Stimulated activated CD4-positive, alpha-beta T cell treated with anti-CD3 and anti-CD28 coated beads, Interleukin-2, amount 100 ng/mL, for 4 hours (primary cell): Measurements from ENCODE around the gene SNX10.

Experiments used
- DNase-seq: peaks from one replicate; pipeline ENCODE4 v3.0.0-alpha.2; 2020; ENCODE audit warnings: low read depth

SNX10 gene

GRCh38 chr7:26369593-26369992 is 77.9 kb downstream of the SNX10 start:
- peak; percentile 19 for DNase-seq

DNA sequence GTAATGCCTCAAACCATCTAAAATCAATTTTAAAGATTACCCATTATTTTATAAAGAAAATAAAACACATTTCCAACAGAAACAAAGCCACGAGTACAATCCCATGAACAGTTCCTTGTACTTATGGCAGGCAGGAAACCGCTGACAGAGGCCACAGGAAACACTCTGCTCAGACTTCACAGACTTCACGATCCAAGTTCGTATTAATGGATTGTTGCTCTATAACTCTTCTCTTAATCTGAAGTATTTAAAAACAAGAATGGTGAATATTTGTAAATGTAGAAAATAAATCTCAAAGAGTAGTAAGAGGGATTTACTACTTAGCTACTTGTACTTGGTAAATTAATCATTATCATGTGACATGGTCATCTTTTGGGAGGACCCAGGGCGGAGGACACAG is 78.3 kb downstream of the SNX10 start:
- no peak for DNase-seq

DNA sequence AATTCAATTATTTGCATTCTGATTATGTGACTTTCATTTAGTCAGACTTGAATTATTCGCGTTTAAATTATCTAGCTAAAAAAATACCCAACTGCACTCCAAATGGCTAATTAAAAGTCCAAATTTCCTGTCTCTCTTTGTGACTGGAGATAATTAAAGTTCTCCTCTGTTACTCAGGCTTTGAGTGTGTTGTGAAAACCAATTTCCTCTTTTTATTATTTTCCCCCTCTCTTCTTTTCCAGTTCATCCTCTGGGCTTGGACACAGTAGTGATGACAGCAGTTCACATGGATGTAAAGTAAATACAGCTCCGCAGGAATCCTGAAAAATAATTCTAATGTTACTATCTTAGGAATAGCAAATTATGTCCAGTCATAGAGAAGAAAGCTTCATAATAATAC is 80.6 kb downstream of the SNX10 start:
- no peak for DNase-seq

GRCh38 chr7:26372704-26373103 is 81.0 kb downstream of the SNX10 start:
- no peak for DNase-seq

- no peak for DNase-seq
Measured at GRCh38 chr7:26374647-26375373, 83.1 kb downstream of the SNX10 start.

DNA sequence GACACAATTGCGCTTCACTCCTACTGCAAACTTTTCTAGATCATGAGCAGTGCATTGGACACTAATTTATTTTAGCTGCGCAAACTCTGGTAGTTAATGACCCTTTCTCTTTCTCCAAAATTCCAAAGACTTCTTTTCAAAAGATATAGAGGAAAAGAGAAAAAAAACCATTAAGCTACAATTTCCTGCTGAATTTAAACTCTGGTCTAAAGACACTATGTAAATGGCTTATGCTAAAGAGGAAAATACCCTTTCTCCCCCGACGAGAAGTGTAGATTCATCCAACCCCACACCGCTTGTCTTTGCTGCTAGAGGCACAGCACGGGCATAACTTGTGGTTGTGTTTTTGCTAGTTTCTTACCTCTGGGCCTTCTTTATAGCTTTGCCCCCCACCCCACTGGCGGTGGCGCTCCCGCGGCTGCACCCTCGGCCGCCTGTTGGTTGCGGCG is 84.1 kb downstream of the SNX10 start:
- DNase-seq: no peak

DNA sequence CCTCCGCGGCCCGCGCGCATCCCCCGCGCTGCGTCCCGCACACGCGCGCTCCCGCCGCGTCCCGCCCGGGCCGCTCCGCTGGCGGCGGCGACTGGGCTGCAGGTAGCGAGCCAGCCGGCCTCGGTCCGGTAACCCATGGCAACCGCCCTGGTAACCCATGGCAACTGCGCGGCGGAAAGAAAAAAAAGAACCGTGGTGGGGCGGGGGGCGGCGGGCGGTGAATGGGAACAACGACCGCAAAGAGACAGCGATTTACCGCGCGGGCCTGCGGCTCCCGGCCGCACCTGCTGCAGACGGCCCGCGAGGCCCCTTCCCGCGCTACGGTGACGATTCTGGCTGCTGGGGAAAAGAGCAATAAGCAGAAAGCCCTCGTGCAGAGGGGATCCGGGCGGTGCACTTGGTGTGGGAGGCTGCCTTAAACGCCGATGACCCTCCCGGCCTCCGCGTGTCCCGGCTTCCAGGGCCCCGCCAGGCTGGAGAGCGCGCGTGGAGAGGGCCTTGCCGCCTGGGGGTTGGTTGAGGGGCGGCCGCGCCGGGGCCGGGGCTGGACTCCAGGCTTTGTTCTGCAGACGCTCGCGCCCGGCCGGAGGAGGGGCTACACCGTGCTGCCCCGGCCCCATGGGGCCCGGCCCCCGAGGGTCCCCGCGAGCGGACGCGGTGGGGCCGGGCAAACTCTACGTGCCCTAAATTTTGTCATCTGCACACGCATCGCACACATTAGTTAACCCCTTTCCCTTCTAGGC is 84.7 kb downstream of the SNX10 start:
- no peak for DNase-seq

DNA sequence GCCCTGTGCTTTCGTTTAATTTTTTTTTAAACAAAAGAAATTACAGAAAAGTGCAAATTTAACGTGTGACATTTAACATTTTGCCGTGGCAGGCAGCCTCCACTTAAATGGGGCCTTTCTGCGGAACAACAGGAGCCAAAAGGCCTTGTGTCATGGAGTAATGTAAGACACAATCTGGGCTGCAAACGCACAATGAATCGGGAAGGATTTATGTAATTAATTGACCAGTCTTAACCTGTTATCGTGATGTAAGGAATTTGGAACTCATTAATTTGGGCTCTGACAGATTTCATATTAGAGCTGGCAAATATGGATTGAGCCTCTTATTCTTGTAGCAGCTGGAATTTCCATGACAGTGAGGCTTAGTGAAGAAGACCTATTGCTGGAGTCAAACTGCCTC is 86.4 kb downstream of the SNX10 start:
- DNase-seq: no peak

- DNase-seq: no peak
Measured at GRCh38 chr7:26379711-26380110, 88.0 kb downstream of the SNX10 start.

DNA sequence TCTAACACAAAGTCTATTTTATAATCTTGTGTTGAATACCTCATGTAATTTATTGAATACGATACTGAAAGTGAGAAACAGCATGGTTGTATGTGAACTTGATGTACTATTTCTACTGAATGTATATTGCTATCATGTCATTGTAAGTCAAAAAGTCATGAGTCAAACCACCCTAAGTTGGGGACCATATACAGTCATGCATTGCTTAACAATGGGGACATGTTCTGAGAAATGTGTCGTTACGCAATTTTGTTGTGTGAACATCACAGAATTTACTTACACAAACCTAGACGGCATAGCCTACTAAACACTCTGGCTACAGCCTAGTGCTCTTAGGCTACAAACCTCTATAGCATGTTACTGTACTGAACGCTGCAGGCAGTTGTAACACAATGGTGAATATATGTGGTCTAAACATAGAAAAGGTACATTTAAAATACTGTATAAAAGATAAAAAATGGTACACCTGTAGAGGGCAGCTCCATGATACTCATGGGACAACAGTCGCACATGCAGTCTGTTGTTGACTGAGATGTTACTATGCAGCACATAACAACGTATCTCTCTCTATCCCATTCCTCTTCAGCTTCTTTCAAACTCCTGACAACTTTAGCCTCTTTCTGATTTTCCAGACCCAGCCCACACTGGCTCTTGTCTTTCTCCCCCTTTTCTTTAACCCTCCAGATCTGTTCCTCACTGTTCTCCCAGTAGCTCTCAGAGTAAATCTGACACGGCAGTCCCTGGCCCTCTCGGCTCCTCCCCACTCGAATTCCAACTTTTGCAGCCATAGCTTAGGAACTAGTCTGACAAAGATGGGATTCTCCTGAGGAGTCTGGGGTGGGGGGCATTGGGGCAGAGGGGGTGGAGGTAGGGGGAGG is 90.1 kb downstream of the SNX10 start:
- DNase-seq: no peak

DNA sequence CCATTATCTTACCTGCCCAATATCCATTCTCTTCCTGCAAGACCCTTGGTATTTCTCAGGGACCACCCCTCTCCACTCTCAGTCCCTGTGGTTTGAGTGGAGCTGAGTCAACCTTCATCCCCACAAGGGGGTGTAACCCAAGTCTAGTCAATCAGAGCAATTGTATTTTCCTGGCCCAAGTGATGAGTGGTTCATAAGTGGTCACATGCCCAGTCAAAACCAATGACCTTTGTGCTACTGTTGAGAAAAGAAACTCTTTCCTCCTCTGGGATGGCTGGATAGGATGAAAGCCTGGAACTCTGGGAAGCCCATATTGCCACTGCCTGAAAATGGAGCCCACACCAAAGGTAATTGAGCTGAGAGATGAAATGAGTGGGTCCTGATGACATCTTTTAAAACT is 93.6 kb downstream of the SNX10 start:
- DNase-seq: no peak

GRCh38 chr7:26387731-26388130 is 96.1 kb downstream of the SNX10 start:
- no peak for DNase-seq

DNA sequence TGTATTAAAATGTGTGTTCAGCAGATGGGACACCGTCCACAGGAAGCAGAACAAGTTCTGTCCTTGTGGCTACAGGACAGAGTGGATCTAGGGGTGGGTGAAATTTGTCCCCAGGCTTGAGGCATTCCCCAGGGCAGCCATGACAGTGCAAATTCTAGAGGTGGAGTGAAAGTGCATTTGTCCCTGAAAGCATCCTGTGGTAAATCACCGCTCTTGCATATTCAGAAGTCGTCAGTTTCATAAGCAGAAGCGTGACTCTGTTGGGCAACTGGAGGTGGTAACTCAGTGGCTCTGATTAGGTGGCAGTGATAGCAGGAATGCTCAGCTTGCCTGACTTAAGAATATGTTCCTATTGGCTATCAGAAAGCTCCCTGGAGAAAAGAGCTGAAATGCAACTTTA is 96.6 kb downstream of the SNX10 start:
- no peak for DNase-seq

DNA sequence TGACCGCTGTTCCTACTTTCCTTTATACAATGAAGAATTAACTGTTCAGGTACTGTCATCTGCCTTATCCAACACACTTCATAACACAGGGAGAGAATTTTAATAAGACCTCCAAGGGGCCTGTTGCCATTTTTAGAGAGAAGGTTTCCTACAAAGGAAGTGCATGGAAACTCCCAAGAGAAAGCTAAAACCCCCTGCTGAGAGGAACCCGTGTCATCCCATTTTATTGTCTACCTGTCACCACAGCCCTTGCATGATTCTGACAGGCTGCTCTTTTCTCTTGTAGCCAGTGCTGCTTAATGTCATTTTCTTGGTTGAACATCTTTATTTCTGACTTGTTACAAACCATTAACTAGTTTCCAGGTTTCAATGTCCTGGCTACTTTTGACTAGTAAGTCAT is 98.4 kb downstream of the SNX10 start:
- DNase-seq: no peak

GRCh38 chr7:26393818-26394217 is 102.2 kb downstream of the SNX10 start:
- no peak for DNase-seq

GRCh38 chr7:26397332-26397731 is 105.7 kb downstream of the SNX10 start:
- no peak for DNase-seq

DNA sequence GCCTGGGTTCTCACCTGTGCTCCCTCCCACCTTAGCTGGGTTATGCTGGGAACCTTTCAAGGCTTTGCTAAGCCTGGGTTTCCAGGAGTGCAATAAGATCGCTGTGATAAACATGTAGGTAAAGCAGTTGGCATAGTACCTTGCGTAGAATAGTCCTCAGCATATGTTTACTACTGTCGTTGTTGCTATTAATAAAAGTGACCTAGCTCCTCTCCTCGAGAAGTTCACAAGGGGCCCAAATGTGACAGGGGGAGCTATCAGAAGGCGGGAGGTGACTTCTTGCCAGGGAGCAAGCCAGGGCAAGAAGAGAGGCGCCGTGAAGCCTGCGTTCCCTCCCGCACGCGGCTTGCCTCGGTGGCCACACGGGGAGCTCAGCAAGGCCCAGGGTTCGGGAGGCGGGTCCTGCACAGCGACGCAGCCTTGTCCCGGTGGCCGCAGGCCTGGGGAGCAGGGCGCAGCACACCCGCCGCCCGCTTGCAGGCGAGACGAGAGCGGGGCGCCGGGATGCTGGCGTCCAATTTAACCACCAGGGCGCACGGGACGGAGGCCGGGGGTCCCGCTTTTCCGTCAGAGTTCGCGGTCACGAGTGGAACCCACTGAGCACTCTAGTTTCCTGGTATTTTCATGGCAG is 106.2 kb downstream of the SNX10 start:
- DNase-seq: no peak

- DNase-seq: no peak
Measured at GRCh38 chr7:26398427-26398755, 106.7 kb downstream of the SNX10 start.

- no peak for DNase-seq
Measured at GRCh38 chr7:26398756-26399509, 107.3 kb downstream of the SNX10 start.

- no peak for DNase-seq
Measured at GRCh38 chr7:26399736-26400135, 108.1 kb downstream of the SNX10 start.

DNA sequence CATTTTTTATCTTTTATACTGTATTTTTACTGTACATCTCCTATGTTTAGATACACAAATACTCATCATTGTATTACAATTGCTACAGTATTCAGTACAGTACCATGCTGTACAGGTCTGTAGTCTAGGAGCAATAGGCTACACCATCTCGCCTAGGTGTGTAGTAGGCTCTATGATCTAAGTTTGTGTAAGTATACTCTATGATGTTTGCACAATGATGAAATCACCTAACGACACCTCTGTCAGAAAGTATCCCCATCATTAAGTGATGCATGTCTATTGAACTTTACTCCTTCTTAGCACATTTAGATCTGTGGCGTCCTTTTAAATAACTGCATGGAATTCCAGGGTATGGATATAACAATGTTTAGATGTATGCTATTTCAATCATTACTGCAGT is 112.0 kb downstream of the SNX10 start:
- no peak for DNase-seq
